ENCODE data around the gene PRKCH.
A peak's percentile ranks its signal among the peaks of the same experiment; 100 is the strongest.
"Not testable (repeated sequence)": the region's sequence is repeated elsewhere in the genome, so short reads cannot be mapped to it uniquely, and the experiment has no call there.

The PRKCH gene

DNA sequence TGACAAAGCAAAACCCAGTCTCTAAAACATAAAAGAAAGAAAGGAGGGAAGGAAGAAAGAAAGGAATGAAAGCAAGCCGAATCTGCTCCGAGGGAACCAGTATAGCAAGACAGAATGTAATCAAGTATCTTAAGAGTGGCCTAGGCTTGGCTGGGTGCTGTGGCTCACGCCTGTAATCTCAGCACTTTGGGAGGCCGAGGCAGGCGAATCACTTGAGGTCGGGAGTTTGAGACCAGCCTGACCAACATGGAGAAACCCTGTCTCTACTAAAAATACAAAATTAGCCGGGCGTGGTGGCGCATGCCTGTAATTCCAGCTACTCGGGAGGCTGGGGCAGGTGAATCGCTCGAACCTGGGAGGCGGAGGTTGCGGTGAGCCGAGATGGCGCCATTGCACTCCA, 1.2 kb upstream of the PRKCH start:
- Mint-ChIP-seq H3K36me3 (peaks cover 25% of the 10 kb centered on the region), H3K4me1 (peaks cover 14% of the 10 kb centered on the region)
- not testable (repeated sequence) for H3K9me3 Mint-ChIP-seq, DNase-seq, H3K27ac Mint-ChIP-seq, H3K4me3 Mint-ChIP-seq, H3K27me3 Mint-ChIP-seq
- CTCF ChIA-PET, result interaction anchor here (0.8 to 2.0 kb wide), 5 partner anchors 9 to 141 kb away, joined by 3 to 6 read pairs (median 3); no protein-coding TSS in a partner anchor

DNA sequence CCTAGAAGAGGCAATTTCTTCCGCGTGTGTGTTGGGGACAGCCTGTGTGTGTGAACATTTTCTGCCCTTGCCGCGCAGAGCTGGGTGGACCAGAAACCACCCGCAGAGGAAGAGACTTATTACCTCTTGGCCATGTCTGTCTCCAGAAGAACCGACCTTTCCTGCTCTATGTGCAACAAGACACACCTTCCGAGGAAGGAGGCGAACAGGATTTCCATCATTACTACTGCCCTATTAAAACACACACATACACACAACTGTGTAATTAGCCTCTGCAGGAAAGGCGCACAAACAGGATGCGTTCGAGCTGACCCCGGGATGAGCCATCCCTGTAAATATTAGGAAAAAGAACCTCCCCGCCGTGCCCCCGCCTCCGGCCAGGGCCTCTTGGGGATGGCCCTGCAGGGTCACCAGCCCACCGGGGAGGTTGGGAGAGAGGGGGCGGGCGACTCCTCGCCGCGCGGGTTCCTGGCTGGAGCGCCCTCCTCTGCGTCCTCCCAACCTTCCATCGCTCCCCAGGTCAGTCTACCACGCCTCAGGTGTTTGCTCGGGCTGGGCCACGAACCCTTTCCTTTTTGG, 484 bp upstream of the PRKCH start:
- Mint-ChIP-seq H3K4me1 (peaks cover 21% of the 10 kb centered on the region), H3K27ac (no peak overlapping the region), H3K4me3 (peak overlapping the region; percentile 67), H3K27me3 (no peaks in the 10 kb centered on the region), H3K9me3 (peaks cover 2% of the 10 kb centered on the region), H3K36me3 (peaks cover 32% of the 10 kb centered on the region)
- no peak for DNase-seq
- CTCF ChIA-PET, result interaction anchor here (0.8 to 3.8 kb wide), 9 partner anchors 10 to 181 kb away, joined by 3 to 14 read pairs (median 4); no protein-coding TSS in a partner anchor

DNA sequence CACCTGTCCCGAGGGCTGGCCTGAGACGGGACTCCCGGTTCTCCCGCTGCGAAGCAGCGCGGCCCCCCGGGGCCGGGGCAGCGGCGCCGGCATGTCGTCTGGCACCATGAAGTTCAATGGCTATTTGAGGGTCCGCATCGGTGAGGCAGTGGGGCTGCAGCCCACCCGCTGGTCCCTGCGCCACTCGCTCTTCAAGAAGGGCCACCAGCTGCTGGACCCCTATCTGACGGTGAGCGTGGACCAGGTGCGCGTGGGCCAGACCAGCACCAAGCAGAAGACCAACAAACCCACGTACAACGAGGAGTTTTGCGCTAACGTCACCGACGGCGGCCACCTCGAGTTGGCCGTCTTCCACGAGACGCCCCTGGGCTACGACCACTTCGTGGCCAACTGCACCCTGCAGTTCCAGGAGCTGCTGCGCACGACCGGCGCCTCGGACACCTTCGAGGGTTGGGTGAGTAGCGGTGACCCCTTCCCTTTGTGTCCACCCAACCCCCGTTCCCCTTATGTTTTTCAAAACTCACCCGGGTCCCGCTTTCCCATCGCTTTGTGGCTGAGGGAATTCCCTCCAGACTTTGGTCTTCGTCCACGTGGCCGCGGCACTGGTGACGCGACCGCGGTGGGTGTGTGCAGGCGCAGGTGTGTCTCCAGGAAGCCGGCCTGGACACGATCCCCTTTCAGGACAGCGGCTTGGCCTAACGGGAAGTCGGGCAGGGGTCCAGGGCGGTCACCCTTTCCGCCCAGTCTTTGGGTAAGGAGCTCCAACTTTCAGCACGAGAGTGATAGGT, 826 bp downstream of the PRKCH start:
- Mint-ChIP-seq H3K36me3 (peaks cover 43% of the 10 kb centered on the region), H3K27ac (peak overlapping the region; percentile 88), H3K4me1 (peaks cover 34% of the 10 kb centered on the region), H3K27me3 (no peaks in the 10 kb centered on the region), H3K4me3 (peak overlapping the region; percentile 87), H3K9me3 (peaks cover 2% of the 10 kb centered on the region)
- CTCF ChIA-PET, result interaction anchor here (0.6 to 3.8 kb wide), 13 partner anchors 9 to 180 kb away, joined by 3 to 14 read pairs (median 4); no protein-coding TSS in a partner anchor
- peak; percentile 61 for DNase-seq

DNA sequence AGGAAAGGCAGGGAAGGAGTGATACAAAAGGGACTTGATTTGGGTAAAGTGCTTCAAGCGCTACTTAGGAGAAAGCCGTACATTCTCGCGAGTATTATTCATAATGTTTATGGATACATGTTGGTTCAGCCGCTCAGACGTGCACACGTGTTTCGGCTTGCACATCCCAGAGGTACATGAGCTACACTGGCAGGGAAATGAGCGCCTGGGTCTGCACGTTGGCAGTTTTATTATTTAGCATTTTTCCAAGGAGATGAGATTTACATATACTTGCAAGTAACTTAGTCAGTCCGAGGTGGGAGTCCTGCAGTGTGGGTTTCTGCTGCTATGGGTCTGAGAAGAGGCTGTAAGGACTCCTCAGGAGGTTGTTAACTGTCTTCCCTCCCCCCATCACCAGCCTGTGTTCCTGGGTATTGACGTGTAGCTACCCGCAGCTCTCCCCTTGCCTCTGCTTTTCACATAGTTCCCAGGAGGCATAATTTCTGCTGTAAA, 1.5 kb downstream of the PRKCH start:
- Mint-ChIP-seq H3K9me3 (peaks cover 2% of the 10 kb centered on the region), H3K4me1 (peaks cover 41% of the 10 kb centered on the region), H3K27ac (peak overlapping the region; percentile 88), H3K27me3 (no peaks in the 10 kb centered on the region), H3K4me3 (peak overlapping the region; percentile 87), H3K36me3 (peaks cover 47% of the 10 kb centered on the region)
- CTCF ChIA-PET, result interaction anchor here (1.0 to 3.8 kb wide), 10 partner anchors 8 to 133 kb away, joined by 3 to 14 read pairs (median 4); no protein-coding TSS in a partner anchor
- DNase-seq, result peak; percentile 62

DNA sequence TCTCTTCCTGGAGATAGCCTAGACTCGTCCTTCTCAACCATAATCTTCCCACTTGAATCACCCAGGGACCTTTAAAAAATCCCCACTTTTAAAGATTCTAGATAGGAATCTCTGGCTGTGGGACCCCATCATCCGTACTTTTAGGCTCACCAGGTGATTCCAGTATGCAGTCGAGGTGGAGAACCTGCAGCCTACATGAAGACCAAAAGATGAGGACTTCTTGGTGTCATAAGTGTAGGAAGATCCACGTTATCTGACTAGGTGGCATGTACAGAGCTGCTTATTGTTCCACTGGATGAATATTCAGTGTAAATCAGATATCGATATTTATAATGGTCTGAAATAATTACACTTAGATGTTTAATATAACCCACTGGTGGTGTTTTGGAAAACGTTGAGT, 2.6 kb downstream of the PRKCH start:
- Mint-ChIP-seq H3K4me3 (peak overlapping the region; percentile 87), H3K4me1 (peaks cover 50% of the 10 kb centered on the region), H3K27me3 (no peaks in the 10 kb centered on the region), H3K36me3 (peaks cover 53% of the 10 kb centered on the region), H3K27ac (peak overlapping the region; percentile 88), H3K9me3 (peaks cover 2% of the 10 kb centered on the region)
- CTCF ChIA-PET, result interaction anchor here (1.2 to 3.8 kb wide), 4 partner anchors 8 to 65 kb away, joined by 3 to 14 read pairs (median 4); no protein-coding TSS in a partner anchor
- DNase-seq, result no peak

DNA sequence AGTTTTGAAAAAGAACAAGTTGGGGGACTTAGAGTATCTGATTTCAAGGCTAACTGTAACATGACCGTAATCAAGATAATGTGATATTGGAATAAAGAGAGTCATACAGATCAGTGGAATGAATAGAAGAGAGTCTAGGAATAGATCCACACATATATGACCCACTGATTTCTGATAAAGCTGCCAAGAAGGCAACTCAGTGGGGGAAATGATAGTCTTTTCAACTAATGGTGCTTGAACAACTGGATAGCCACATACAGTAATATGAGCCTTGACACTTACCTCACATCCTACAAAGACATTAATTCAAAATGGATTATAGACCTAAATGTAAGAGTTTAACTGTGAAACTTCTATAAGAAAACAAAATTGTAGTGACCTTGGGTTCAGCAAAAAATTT, 3.8 kb downstream of the PRKCH start:
- H3K4me3 Mint-ChIP-seq, result peak overlapping the region; percentile 87
- H3K9me3 Mint-ChIP-seq, result peaks cover 2% of the 10 kb centered on the region
- CTCF ChIA-PET, result no interaction called here
- peak overlapping the region; percentile 82 for H3K27ac Mint-ChIP-seq
- H3K27me3 Mint-ChIP-seq, result no peaks in the 10 kb centered on the region
- peaks cover 62% of the 10 kb centered on the region for H3K4me1 Mint-ChIP-seq
- H3K36me3 Mint-ChIP-seq, result peaks cover 61% of the 10 kb centered on the region
- DNase-seq, result no peak

DNA sequence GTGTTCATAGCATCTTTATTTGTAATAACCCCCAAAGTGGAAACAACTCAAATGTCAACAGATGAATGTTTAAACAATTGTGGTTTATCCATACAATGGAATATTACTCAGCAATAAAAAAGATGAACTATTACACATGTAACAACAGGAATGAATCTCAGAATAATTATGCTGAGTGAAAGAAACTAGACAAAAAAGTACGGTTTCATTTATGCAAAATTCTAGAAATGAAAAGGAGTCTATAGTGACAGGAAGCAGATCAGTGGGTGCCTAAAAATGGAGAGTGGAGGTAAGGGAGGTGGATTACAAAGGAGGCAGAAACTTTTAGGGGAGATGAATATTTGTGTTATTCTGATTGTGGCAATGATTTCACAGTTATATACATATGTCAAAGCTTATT, 4.8 kb downstream of the PRKCH start:
- H3K36me3 Mint-ChIP-seq, result peaks cover 67% of the 10 kb centered on the region
- H3K4me3 Mint-ChIP-seq, result peak overlapping the region; percentile 87
- peaks cover 64% of the 10 kb centered on the region for H3K4me1 Mint-ChIP-seq
- no peaks in the 10 kb centered on the region for H3K27me3 Mint-ChIP-seq
- CTCF ChIA-PET, result interaction anchor here (1.0 kb wide), 1 partner anchor 149 kb away, joined by 3 read pairs; no protein-coding TSS in a partner anchor
- H3K9me3 Mint-ChIP-seq, result peaks cover 2% of the 10 kb centered on the region
- DNase-seq, result no peak
- peak overlapping the region; percentile 75 for H3K27ac Mint-ChIP-seq

DNA sequence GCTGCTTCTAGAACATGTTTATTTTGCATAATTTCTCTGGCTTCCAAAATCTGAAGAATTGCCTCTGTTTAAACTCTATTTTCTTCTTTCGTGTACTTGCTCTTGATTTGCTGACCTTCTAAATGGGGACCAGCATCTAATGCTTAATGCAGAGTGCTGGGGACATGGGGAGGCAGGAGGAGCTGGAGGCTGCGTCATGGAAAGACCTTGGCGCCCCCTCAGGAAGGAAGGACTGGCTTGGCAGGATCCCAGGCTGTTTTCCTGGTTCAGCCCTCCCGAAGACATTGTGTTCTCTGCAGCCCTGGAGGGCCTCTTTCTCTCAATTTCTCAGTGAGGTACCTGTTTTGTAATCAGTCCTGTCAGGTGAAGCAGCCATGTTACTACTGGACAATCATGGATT, 5.5 kb downstream of the PRKCH start:
- peak overlapping the region; percentile 75 for H3K27ac Mint-ChIP-seq
- CTCF ChIA-PET, result interaction anchor here (1.0 kb wide), 1 partner anchor 148 kb away, joined by 3 read pairs; no protein-coding TSS in a partner anchor
- peaks cover 68% of the 10 kb centered on the region for H3K36me3 Mint-ChIP-seq
- H3K9me3 Mint-ChIP-seq, result peaks cover 2% of the 10 kb centered on the region
- H3K27me3 Mint-ChIP-seq, result no peaks in the 10 kb centered on the region
- no peak for DNase-seq
- H3K4me1 Mint-ChIP-seq, result peaks cover 71% of the 10 kb centered on the region
- peak overlapping the region; percentile 87 for H3K4me3 Mint-ChIP-seq

DNA sequence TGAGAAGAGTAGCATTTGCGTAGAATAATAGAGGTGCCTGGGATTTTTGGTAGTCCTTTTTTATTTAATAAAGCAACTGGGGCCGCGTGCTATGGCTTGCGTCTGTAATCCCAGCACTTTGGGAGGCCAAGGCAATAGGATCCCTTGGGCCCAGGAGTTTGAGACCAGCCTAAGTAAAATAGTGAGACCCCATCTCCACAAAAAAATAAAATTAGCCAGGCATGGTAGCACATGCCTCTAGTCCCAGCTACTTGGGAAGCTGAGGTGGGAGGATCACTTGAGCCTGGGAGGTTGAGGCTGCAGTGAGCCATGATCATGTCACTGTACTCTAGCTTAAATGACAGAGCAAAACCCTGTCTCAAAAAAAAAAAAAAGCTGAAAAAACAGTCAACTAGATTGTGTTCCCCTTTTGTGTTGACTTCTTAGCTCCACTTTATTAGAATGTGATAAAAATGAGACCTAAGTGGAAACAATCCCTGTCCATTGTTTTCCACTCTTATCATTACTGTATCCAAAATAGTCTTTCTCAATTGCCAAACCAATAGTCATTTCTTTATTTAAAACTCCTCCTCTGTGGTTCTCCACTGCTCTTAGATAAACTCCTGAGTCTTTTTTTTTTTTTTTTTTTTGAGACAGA, 7.4 kb downstream of the PRKCH start:
- Mint-ChIP-seq H3K36me3 (peaks cover 59% of the 10 kb centered on the region), H3K9me3 (peaks cover 2% of the 10 kb centered on the region), H3K27me3 (no peaks in the 10 kb centered on the region), H3K4me1 (peaks cover 90% of the 10 kb centered on the region), H3K27ac (peak overlapping the region; percentile 84), H3K4me3 (peak overlapping the region; percentile 68)
- DNase-seq, result no peak
- CTCF ChIA-PET, result interaction anchor here (0.8 kb wide), 2 partner anchors 9 to 148 kb away, joined by 3 to 4 read pairs; no protein-coding TSS in a partner anchor

DNA sequence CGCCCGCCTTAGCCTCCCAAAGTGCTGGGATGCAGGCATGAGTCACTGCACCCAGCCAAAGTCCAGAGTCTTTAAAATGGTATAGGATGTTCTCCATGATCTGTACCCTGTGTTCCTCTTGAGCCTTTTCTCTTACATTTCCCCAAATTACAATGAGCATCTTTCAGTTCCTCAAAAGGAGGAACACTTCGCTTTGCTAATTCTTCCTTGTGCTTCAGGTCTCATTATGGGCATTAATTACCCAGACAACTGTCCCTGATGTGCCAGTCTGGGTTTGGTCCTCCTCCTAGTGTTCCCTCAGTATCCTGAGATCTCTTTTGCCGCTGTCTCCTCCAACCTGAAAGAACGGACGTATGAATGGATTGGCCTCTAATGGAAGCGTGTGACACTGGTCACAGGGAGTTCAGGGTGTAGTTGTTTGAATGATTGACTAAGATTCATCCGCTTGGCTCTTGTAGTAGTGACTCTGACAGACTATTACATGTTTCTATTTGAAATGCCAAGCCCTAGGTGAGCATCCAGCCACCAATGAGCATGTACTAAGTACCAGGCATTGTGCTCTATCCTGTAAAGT, 8.2 kb downstream of the PRKCH start:
- DNase-seq, result no peak
- Mint-ChIP-seq H3K4me1 (peaks cover 94% of the 10 kb centered on the region), H3K27ac (peak overlapping the region; percentile 84), H3K36me3 (peaks cover 60% of the 10 kb centered on the region), H3K9me3 (peaks cover 2% of the 10 kb centered on the region), H3K4me3 (peak overlapping the region; percentile 68), H3K27me3 (no peaks in the 10 kb centered on the region)
- CTCF ChIA-PET, result no interaction called here

DNA sequence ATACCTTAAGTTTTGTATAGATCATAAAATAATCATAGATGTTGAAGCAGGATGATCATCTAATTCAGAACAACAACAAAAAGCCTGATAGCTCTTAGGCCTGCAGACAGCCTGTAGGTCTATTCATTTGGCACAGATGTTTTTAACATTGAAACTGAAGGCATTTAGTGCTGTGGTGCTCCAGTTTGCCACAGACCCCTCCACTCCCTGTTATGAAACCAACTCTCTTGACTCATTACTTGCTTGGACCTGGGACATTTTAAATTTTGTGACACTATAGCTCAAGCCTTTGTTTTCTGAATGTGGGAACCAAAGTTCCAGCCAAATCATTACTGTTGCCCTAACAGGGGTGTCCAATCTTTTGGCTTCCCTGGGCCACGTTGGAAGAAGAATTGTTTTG, 9.1 kb downstream of the PRKCH start:
- peak; percentile 43 for DNase-seq
- H3K27ac Mint-ChIP-seq, result peak overlapping the region; percentile 84
- no peaks in the 10 kb centered on the region for H3K27me3 Mint-ChIP-seq
- H3K4me3 Mint-ChIP-seq, result peak overlapping the region; percentile 68
- no peaks in the 10 kb centered on the region for H3K9me3 Mint-ChIP-seq
- peaks cover 92% of the 10 kb centered on the region for H3K4me1 Mint-ChIP-seq
- CTCF ChIA-PET, result interaction anchor here (1.4 to 2.0 kb wide), 2 partner anchors 9 to 11 kb away, joined by 3 to 7 read pairs; partner anchors contain the start of gene PRKCH
- H3K36me3 Mint-ChIP-seq, result peaks cover 57% of the 10 kb centered on the region

DNA sequence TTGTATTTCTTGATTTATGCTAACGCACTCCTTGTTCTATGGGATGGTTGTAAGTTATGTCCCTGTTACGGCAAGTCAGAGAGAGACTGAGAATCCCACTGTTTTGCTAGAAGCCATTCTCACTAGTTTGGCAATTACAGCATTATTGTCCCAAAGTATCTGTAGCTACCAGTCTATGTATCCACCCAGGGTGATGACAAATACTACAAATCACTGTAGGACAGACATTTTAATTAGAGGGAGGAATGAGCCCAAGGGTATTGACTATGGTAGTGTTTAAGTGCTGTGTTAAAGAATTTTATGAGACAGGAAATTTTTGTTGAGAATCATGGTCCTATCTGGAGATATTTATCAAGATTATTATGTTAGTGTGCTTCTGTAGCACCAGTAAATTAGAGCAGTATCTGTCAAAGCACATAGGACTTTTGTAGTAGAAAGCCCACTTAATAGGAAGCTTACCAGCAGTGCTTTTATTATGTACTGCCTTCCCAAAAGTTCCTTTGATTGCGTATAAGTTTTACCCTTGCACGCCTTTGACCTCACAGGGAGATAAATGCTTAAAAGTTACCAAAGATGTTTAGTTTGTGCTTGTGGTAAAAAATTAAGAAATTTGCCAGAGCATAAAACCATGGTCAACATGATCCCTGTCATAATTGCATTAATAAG, 10.7 kb downstream of the PRKCH start:
- no peak for DNase-seq
- peaks cover 90% of the 10 kb centered on the region for H3K4me1 Mint-ChIP-seq
- CTCF ChIA-PET, result interaction anchor here (0.8 to 2.3 kb wide), 9 partner anchors 9 to 138 kb away, joined by 3 to 14 read pairs (median 5); partner anchors contain the start of gene PRKCH
- peak overlapping the region; percentile 93 for H3K27ac Mint-ChIP-seq
- H3K36me3 Mint-ChIP-seq, result peaks cover 53% of the 10 kb centered on the region
- no peaks in the 10 kb centered on the region for H3K9me3 Mint-ChIP-seq
- peak overlapping the region; percentile 67 for H3K4me3 Mint-ChIP-seq
- H3K27me3 Mint-ChIP-seq, result no peaks in the 10 kb centered on the region

DNA sequence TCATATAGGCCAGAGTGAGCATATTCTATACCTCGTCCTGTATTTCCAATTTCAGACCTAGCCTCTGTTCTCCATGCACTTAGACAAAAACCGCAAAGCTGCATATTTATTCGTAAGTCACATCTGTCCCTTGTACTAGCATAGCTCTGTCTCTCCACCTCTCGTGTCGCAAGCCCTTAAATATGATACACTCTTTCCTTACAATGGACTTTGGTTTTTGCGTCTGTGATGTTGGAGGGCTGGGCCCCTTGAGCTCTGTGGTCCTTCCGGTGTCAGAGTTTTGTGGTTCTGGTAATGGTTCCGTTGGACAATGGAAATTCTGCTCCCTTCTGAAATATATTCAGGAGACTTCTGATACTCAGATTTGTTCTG, 11.3 kb downstream of the PRKCH start:
- Mint-ChIP-seq H3K27ac (peak overlapping the region; percentile 93), H3K4me1 (peaks cover 90% of the 10 kb centered on the region), H3K27me3 (no peaks in the 10 kb centered on the region), H3K9me3 (no peaks in the 10 kb centered on the region), H3K4me3 (peak overlapping the region; percentile 67), H3K36me3 (peaks cover 48% of the 10 kb centered on the region)
- peak; percentile 40 for DNase-seq
- CTCF ChIA-PET, result interaction anchor here (1.1 to 2.3 kb wide), 6 partner anchors 10 to 137 kb away, joined by 3 to 14 read pairs (median 6); partner anchors contain the start of gene PRKCH
